ENCODE measurements around the gene STARD10. TPM values are rescaled to one million over a fixed set of nuclear protein-coding genes. Genes with fewer than 3 reads are reported as not detected.

The STARD10 gene
- polyA plus RNA-seq, 2 of the 4 experiments (the other 2 are of a cell fraction) = 21.2 to 23.2 TPM

DNA sequence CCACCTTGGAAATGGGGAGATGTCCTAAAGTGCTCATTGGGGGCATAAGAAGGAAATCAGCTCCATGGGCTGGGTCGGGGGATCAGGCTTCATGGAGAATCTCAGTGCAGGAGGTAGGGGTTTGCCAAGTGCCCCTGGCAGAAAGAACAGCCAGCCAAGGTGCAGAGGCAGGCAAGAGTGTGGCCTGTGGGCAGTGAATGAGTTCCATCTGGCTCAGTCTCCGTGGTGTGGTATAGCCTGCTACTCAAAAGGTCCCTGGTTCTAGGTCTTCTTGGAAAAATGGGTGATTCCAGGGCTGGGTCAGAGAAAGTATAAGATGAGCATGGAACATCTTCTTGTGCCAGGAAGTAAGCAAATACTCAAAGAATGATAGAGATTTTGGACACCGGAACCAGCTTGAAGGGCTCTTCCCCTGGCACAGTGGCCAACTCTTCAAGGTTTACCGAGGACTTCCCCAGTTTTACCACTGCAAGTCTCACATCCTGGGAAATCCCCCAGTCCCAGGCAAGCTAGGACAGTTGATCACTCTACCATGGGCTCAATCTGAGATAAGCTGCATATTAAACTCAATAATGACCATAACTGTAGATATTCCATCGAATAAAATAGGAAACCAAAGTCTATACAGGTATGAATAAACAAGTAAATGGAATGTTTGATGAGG lies 31.1 kb downstream of the STARD10 start:
- Histone ChIP-seq H3K9me3 (peaks cover 7% of the 10 kb centered on the region; the same call in 1 of the 3 replicates), H3K27ac (no peak overlapping the region), H3K4me3 (no peak overlapping the region), H3K4me2 (no peak overlapping the region), H3K4me1 (peaks cover 19% of the 10 kb centered on the region)
- CTCF ChIA-PET = interaction anchor here (0.7 to 1.5 kb wide), 5 partner anchors 10 to 415 kb away, joined by 3 to 4 read pairs (median 3); partner anchors contain the start of gene ARAP1
- no peak for FAIRE-seq
- 74% methylated on average over 5 of the region's 5 CpGs for WGBS (ENCODE audit: missing lambda C conversion rate)
- TF ChIP-seq CHD4 (IDR thresholded peaks at IDR 0.05; ENCODE audit: borderline replicate concordance) (no peak), HOXB5 (CRISPR knock-in tag; IDR thresholded peaks at IDR 0.05) (no peak), HDAC2 (IDR thresholded peaks at IDR 0.05) (no peak), ZC3H11A (IDR thresholded peaks at IDR 0.05) (no peak), RAD21 (conservative IDR thresholded peaks at IDR 0.05 in 1 of 2, IDR thresholded peaks at IDR 0.05 in 1 of 2) (no peak), RARB (CRISPR knock-in tag; IDR thresholded peaks at IDR 0.05) (no peak), RNF2 (IDR thresholded peaks at IDR 0.05; ENCODE audit: borderline replicate concordance, low read depth) (no peak), JUN (IDR thresholded peaks at IDR 0.05) (no peak)
- TF ChIP-seq, protein P1, sequence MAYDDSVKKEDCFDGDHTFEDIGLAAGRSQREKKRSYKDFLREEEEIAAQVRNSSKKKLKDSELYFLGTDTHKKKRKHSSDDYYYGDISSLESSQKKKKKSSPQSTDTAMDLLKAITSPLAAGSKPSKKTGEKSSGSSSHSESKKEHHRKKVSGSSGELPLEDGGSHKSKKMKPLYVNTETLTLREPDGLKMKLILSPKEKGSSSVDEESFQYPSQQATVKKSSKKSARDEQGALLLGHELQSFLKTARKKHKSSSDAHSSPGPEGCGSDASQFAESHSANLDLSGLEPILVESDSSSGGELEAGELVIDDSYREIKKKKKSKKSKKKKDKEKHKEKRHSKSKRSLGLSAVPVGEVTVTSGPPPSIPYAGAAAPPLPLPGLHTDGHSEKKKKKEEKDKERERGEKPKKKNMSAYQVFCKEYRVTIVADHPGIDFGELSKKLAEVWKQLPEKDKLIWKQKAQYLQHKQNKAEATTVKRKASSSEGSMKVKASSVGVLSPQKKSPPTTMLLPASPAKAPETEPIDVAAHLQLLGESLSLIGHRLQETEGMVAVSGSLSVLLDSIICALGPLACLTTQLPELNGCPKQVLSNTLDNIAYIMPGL (CRISPR knock-in tag; IDR thresholded peaks at IDR 0.05; ENCODE audit: borderline replicate concordance) = no peak
- POLR2A ChIA-PET = no interaction called here
- no peak for DNase-seq (ENCODE audit: low read depth in 1 of 2, low spot score in 1 of 2)
- no peak for ATAC-seq

DNA sequence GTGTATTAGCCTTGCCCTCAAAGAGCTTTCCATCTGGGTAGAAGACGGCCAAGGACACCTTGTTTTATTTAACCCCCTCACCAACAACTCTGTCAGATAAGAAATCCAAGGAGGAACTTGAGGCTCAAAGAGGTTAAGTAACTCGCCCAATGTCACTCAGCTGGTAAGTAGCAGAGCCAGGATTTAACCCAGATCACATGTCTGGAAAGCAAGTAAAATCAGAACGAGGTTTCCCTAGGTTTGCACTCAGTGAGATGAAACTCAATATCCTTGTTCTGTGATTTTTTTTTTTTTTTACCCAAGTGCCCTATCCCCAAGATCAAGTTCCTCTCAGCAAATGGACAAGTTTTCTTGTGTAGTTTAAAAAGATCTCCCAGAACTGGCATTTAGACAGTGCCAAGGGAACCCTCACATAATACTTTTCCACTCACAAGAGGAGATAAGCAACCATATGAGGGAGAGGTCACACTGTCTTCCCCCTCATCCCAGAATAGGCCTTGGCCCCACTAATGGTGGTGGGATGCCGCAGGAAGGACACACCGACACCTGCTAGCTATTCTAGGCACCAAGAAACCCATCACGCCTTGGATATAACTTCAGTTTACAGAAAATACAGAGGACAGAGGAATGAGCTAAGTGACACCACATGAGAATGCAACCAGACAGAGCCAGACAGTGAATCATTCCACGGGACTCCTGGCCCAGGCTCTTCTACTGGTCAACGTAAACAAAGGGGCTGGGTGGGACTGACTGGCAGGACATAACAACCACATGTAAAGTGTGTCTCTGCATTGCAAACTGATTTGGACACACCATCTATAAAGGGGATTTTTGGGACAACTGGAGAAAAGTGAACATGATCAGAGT lies 33.1 kb downstream of the STARD10 start:
- DNase-seq (ENCODE audit: low read depth in 1 of 2, low spot score in 1 of 2) (peak in 1 of 2 experiments; percentile 48), FAIRE-seq (no peak), ATAC-seq (peak in 1 of 2 experiments; percentile 58; a peak in 2 of 6 replicates)
- H3K4me1 ChIP-seq = peaks cover 19% of the 10 kb centered on the region
- no peak overlapping the region for H3K4me3 ChIP-seq
- H3K9me3 ChIP-seq = peaks cover 7% of the 10 kb centered on the region; the same call in 1 of the 3 replicates
- CTCF ChIA-PET = interaction anchor here (0.6 to 1.8 kb wide), 5 partner anchors 16 to 93 kb away, joined by 3 to 6 read pairs (median 3); partner anchors contain the start of gene STARD10
- no peak for TF ChIP-seq POLR2A (IDR thresholded peaks at IDR 0.05; ENCODE audit: low read length)
- TF ChIP-seq FOSL2 (IDR thresholded peaks at IDR 0.05) = no peak
- TF ChIP-seq FOSL2 (CRISPR knock-in tag; IDR thresholded peaks at IDR 0.05) = peak; percentile 42; the same call in 1 of the 2 replicates
- no peak overlapping the region for H3K27ac ChIP-seq
- H3K4me2 ChIP-seq = 0 out of 3 replicates have a peak overlapping the region, but pooled peaks have one; percentile 22
- 79% methylated on average over 8 of the region's 8 CpGs for WGBS (ENCODE audit: missing lambda C conversion rate)
- POLR2A ChIA-PET = no interaction called here

DNA sequence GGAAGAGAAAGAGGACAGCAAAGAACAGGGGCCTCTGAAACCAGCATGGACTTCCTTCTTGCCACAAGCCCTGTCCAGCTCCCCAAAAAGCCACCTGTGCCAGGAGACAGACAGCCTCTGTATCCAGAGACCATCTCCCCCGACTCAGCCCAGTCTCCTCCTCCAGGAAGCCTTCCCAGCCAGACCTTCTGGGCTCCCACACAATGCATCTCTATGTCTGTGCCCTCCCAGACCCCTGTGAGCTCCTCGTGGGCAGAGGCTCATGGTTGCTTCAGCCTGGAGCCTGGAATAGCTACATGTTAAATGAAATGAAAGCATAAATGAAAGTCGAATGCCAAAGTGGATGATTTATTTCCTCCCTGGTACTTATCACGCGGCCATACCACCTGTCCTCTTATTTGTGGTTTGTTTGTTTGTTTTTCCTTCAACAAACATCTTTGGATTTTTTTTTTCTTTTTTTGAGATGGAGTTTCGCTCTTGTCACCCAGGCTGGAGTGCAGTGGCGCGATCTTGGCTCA lies 34.3 kb downstream of the STARD10 start:
- CTCF ChIA-PET = interaction anchor here (1.1 to 3.1 kb wide), 5 partner anchors 12 to 92 kb away, joined by 3 to 10 read pairs (median 5); partner anchors contain the start of gene STARD10
- TF ChIP-seq, protein P2, sequence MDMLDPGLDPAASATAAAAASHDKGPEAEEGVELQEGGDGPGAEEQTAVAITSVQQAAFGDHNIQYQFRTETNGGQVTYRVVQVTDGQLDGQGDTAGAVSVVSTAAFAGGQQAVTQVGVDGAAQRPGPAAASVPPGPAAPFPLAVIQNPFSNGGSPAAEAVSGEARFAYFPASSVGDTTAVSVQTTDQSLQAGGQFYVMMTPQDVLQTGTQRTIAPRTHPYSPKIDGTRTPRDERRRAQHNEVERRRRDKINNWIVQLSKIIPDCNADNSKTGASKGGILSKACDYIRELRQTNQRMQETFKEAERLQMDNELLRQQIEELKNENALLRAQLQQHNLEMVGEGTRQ (IDR thresholded peaks at IDR 0.05) = no peak
- TF ChIP-seq MYC (IDR thresholded peaks at IDR 0.05; ENCODE audit: borderline replicate concordance, low read length) = no peak
- TF ChIP-seq RNF2 (IDR thresholded peaks at IDR 0.05; ENCODE audit: borderline replicate concordance, low read depth) = no peak
- TF ChIP-seq ZFP36 (IDR thresholded peaks at IDR 0.05; ENCODE audit: borderline replicate concordance, partially characterized antibody) = peak; percentile 28
- TF ChIP-seq HOXA7 (CRISPR knock-in tag; IDR thresholded peaks at IDR 0.05) = no peak
- no peak for TF ChIP-seq JUNB (IDR thresholded peaks at IDR 0.05)
- H3K4me3 ChIP-seq = no peak overlapping the region
- WGBS (ENCODE audit: missing lambda C conversion rate) = 71% methylated on average over 8 of the region's 8 CpGs
- no peak for FAIRE-seq
- H3K4me1 ChIP-seq = peaks cover 19% of the 10 kb centered on the region
- peaks cover 7% of the 10 kb centered on the region; the same call in 1 of the 3 replicates for H3K9me3 ChIP-seq
- DNase-seq (ENCODE audit: low read depth in 1 of 2, low spot score in 1 of 2) = no peak
- no peak overlapping the region; a peak in 1 of 6 replicates for H3K27ac ChIP-seq
- POLR2A ChIA-PET = no interaction called here
- no peak for ATAC-seq
- H3K4me2 ChIP-seq = no peak overlapping the region
